Mesodermal cell (in vitro differentiated cells): ENCODE data around the gene DNPEP.
"Not testable (repeated sequence)": the region's sequence is repeated elsewhere in the genome, so short reads cannot be mapped to it uniquely, and the experiment has no call there.

Experiments
- H3K27ac ChIP-seq: 2 replicates; pipeline ENCODE4 v1.7.0; 2013; ENCODE audit warnings: mild to moderate bottlenecking, low read depth, low read length, moderate library complexity; ENCODE audit not compliant: severe bottlenecking
- H3K36me3 ChIP-seq: 2 replicates; pipeline ENCODE4 v1.7.1; 2013; ENCODE audit warnings: mild to moderate bottlenecking, low read length, moderate library complexity; ENCODE audit not compliant: control insufficient read depth, insufficient read depth
- H3K4me1 ChIP-seq: one replicate; pipeline ENCODE4 v1.7.1; 2013; ENCODE audit warnings: mild to moderate bottlenecking, low read length; ENCODE audit not compliant: insufficient read depth, control insufficient read depth, poor library complexity, severe bottlenecking
- H3K4me3 ChIP-seq: 2 replicates; pipeline ENCODE4 v1.7.0; 2013; ENCODE audit warnings: low read length, control low read depth, mild to moderate bottlenecking; ENCODE audit not compliant: insufficient read depth, poor library complexity, severe bottlenecking; ENCODE audit errors: extremely low read depth
- H3K9me3 ChIP-seq: 2 replicates; pipeline ENCODE4 v1.7.1; 2013; ENCODE audit warnings: mild to moderate bottlenecking, low read length, moderate library complexity; ENCODE audit not compliant: control insufficient read depth
- WGBS, 2 experiments: methylation state at CpG; one replicate each; pipeline ENCODE4 v1.1.5; 2013; ENCODE audit warnings: missing lambda C conversion rate in 2 of 2; ENCODE audit not compliant: insufficient coverage in 2 of 2; 5-methylcytosine and 5-hydroxymethylcytosine counted together

The DNPEP gene

GRCh38 chr2:219418155-219419011 is 30.7 kb upstream of the DNPEP start, which contains the start of gene DES:
DES (plus strand) TSS chr2:219418377; CDS start chr2:219418463, 86 bp downstream.
- H3K4me1 ChIP-seq, result peaks cover 19% of the 10 kb centered on the region
- H3K9me3 ChIP-seq, result no peaks in the 10 kb centered on the region
- H3K4me3 ChIP-seq, result no peak within 1 kb of the TSS
- no peak within 1 kb of the TSS for H3K27ac ChIP-seq
- H3K36me3 ChIP-seq, result no peaks in the 10 kb centered on the region
- WGBS, 2 experiments, result 89 to 94% methylated on average over 76 to 91 of the region's 98 CpGs

GRCh38 chr2:219417374-219417773 is 29.7 kb upstream of the DNPEP start:
- Histone ChIP-seq H3K4me1 (peaks cover 19% of the 10 kb centered on the region), H3K36me3 (no peaks in the 10 kb centered on the region), H3K9me3 (peaks cover 3% of the 10 kb centered on the region), H3K4me3 (no peak overlapping the region), H3K27ac (no peak overlapping the region)
- WGBS, 2 experiments, result 78 to 92% methylated on average over 4 to 5 of the region's 9 CpGs

GRCh38 chr2:219416938-219417337 is 29.2 kb upstream of the DNPEP start:
- H3K9me3 ChIP-seq, result peaks cover 4% of the 10 kb centered on the region
- no peak overlapping the region for H3K27ac ChIP-seq
- peaks cover 19% of the 10 kb centered on the region for H3K4me1 ChIP-seq
- WGBS, 2 experiments, result 83 to 90% methylated on average over 2 of the region's 4 CpGs
- H3K36me3 ChIP-seq, result no peaks in the 10 kb centered on the region
- no peak overlapping the region for H3K4me3 ChIP-seq

GRCh38 chr2:219416235-219416602 is 28.5 kb upstream of the DNPEP start:
- Histone ChIP-seq H3K27ac (no peak overlapping the region), H3K4me3 (no peak overlapping the region), H3K36me3 (no peaks in the 10 kb centered on the region), H3K4me1 (peaks cover 19% of the 10 kb centered on the region), H3K9me3 (peaks cover 9% of the 10 kb centered on the region)
- WGBS, 2 experiments, result 0 to 10% methylated on average over 1 of the region's 3 CpGs

GRCh38 chr2:219415580-219416234 is 28.0 kb upstream of the DNPEP start:
- Histone ChIP-seq H3K36me3 (no peaks in the 10 kb centered on the region), H3K4me3 (no peak overlapping the region), H3K4me1 (peaks cover 19% of the 10 kb centered on the region), H3K27ac (no peak overlapping the region), H3K9me3 (peaks cover 9% of the 10 kb centered on the region)
- 71 to 93% methylated on average over 3 to 4 of the region's 5 CpGs for WGBS, 2 experiments

- Histone ChIP-seq H3K4me1 (peaks cover 19% of the 10 kb centered on the region), H3K27ac (no peak overlapping the region), H3K36me3 (no peaks in the 10 kb centered on the region), H3K9me3 (peaks cover 9% of the 10 kb centered on the region), H3K4me3 (no peak overlapping the region)
- 89 to 100% methylated on average over 3 of the region's 4 CpGs for WGBS, 2 experiments
Measured at GRCh38 chr2:219414857-219415256, 27.1 kb upstream of the DNPEP start.

GRCh38 chr2:219410390-219410789 is 22.7 kb upstream of the DNPEP start:
- Histone ChIP-seq H3K4me3 (no peak overlapping the region), H3K27ac (no peak overlapping the region), H3K4me1 (peaks cover 31% of the 10 kb centered on the region), H3K36me3 (no peaks in the 10 kb centered on the region), H3K9me3 (peaks cover 9% of the 10 kb centered on the region)
- 94 to 95% methylated on average over 7 of the region's 8 CpGs for WGBS, 2 experiments

- H3K4me1 ChIP-seq, result peaks cover 38% of the 10 kb centered on the region
- WGBS, 2 experiments, result 93 to 100% methylated on average over 5 of the region's 5 CpGs
- no peak overlapping the region for H3K27ac ChIP-seq
- H3K9me3 ChIP-seq, result peaks cover 9% of the 10 kb centered on the region
- no peak overlapping the region for H3K4me3 ChIP-seq
- H3K36me3 ChIP-seq, result no peaks in the 10 kb centered on the region
Measured at GRCh38 chr2:219409619-219410018, 21.9 kb upstream of the DNPEP start.

- Histone ChIP-seq H3K9me3 (peaks cover 9% of the 10 kb centered on the region), H3K4me1 (peaks cover 48% of the 10 kb centered on the region), H3K27ac (no peak overlapping the region), H3K4me3 (no peak overlapping the region), H3K36me3 (no peaks in the 10 kb centered on the region)
- WGBS, 2 experiments, result 90 to 100% methylated on average over 4 of the region's 8 CpGs
Measured at GRCh38 chr2:219408631-219409030, 20.9 kb upstream of the DNPEP start.

GRCh38 chr2:219408204-219408603 is 20.5 kb upstream of the DNPEP start:
- Histone ChIP-seq H3K4me1 (peaks cover 48% of the 10 kb centered on the region), H3K4me3 (no peak overlapping the region), H3K9me3 (peaks cover 9% of the 10 kb centered on the region), H3K27ac (no peak overlapping the region), H3K36me3 (no peaks in the 10 kb centered on the region)
- WGBS, 2 experiments, result 93 to 94% methylated on average over 4 to 5 of the region's 5 CpGs

- peak overlapping the region; percentile 90 for H3K27ac ChIP-seq
- WGBS, 2 experiments, result 67% methylated on average over 4 of the region's 5 CpGs; no CpG with 5 or more reads in 1 of the 2 experiments
Measured at GRCh38 chr2:219407343-219407742, 19.6 kb upstream of the DNPEP start.

More at GRCh38 chr2:219407343-219407742, 19.6 kb upstream of the DNPEP start:
- not testable (repeated sequence) for H3K4me3 ChIP-seq, H3K36me3 ChIP-seq, H3K9me3 ChIP-seq
- peaks cover 52% of the 10 kb centered on the region for H3K4me1 ChIP-seq
